ENCODE data around the gene HCFC1R1. TPM values are rescaled to one million over a fixed set of nuclear protein-coding genes. Genes with fewer than 3 reads are reported as not detected.

The HCFC1R1 gene
- total and polyA plus RNA-seq, 12 donors = 29.7 to 609 (median 63.5) TPM

DNA sequence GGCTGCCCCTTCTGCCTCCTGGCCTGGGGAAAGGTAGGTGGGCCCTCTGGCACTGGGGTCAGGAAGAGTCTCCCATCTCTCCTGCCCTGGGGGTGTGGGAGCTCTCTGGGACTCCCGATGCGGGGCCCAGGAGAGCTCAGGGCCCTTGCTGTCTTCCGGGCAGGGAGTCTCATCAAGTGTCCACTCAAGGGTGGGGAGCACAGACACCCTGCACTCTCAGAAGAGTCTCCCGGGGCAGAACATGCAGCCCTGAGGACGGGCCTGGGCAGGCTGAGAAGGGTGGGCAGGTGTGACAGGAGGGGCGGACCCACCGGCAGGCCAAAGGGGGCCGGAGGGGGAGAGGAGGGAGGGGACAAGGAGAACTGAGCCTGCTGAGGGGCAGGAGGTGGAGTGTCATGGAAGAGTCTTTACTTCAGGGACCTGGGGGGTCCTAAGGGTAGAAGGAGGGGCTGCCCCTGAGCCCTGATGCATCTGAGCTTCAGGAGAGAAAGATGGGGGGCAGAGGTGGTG lies 35.1 kb downstream of the HCFC1R1 start:
- Histone ChIP-seq H3K4me3 (no peak overlapping the region), H3K27me3 (no peaks in the 10 kb centered on the region), H3K27ac (no peak overlapping the region), H3K36me3 (replicated peaks in 1 of 2) (no peaks in the 10 kb centered on the region), H3K4me1 (replicated peaks in 1 of 2) (peaks cover 0 to 4% of the 10 kb centered on the region in 2 donors), H3K9me3 (replicated peaks in 1 of 3) (no peaks in the 10 kb centered on the region)
- no peak for DNase-seq
- TF ChIP-seq, protein P1, sequence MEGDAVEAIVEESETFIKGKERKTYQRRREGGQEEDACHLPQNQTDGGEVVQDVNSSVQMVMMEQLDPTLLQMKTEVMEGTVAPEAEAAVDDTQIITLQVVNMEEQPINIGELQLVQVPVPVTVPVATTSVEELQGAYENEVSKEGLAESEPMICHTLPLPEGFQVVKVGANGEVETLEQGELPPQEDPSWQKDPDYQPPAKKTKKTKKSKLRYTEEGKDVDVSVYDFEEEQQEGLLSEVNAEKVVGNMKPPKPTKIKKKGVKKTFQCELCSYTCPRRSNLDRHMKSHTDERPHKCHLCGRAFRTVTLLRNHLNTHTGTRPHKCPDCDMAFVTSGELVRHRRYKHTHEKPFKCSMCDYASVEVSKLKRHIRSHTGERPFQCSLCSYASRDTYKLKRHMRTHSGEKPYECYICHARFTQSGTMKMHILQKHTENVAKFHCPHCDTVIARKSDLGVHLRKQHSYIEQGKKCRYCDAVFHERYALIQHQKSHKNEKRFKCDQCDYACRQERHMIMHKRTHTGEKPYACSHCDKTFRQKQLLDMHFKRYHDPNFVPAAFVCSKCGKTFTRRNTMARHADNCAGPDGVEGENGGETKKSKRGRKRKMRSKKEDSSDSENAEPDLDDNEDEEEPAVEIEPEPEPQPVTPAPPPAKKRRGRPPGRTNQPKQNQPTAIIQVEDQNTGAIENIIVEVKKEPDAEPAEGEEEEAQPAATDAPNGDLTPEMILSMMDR (IDR thresholded peaks at IDR 0.05) = no peak
- no peak for TF ChIP-seq POLR2A (IDR thresholded peaks at IDR 0.05)
- intact Hi-C loops (cut with DNase I) = loop anchor here in 1 of 2 donors (10.0 kb wide), 1 partner anchor 64 kb away; no protein-coding TSS in a partner anchor
- 64 to 76% (median 68%) methylated on average over 6 to 8 of the region's 8 CpGs for WGBS, 4 donors

DNA sequence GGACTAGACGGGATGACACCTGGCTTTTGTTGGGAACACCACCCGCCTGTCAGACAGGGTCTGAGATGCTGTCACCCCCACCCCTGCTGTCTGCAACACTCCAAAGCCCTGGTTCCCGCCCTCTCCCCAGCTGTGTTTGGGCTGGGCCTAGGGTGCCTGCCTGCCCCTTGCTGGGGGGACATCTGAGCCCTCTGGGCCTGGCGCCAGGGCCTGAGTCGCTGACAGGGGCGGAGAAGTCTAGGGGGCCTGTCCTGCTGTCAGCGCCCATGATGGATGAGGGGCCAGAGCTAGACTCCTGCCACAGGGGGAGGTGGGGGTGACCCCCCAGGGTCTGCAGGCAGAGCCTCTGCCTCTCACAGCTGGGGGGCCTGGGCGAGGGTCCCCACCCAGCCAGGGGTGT lies 35.9 kb downstream of the HCFC1R1 start:
- Histone ChIP-seq H3K9me3 (replicated peaks in 1 of 3) (no peaks in the 10 kb centered on the region), H3K27me3 (no peaks in the 10 kb centered on the region), H3K27ac (no peak overlapping the region), H3K4me1 (replicated peaks in 1 of 2) (peaks cover 0 to 7% of the 10 kb centered on the region in 2 donors), H3K4me3 (no peak overlapping the region), H3K36me3 (replicated peaks in 1 of 2) (no peaks in the 10 kb centered on the region)
- intact Hi-C loops (cut with DNase I) = loop anchor here in 1 of 2 donors (10.0 kb wide), 1 partner anchor 63 kb away; no protein-coding TSS in a partner anchor
- DNase-seq = no peak
- WGBS, 4 donors = 64 to 68% methylated on average over 8 of the region's 8 CpGs; no CpG with 5 or more reads in 2 of the 4 donors
- no peak for TF ChIP-seq POLR2A (IDR thresholded peaks at IDR 0.05)
- TF ChIP-seq, protein P1 (IDR thresholded peaks at IDR 0.05) = no peak

GRCh38 chr16:2987286-2987685 lies 36.5 kb downstream of the HCFC1R1 start:
- intact Hi-C loops (cut with DNase I) = loop anchor here in 1 of 2 donors (10.0 kb wide), 1 partner anchor 62 kb away; no protein-coding TSS in a partner anchor
- no peak for DNase-seq
- peaks cover 0 to 7% of the 10 kb centered on the region in 2 donors for H3K4me1 ChIP-seq (replicated peaks in 1 of 2)
- no peak overlapping the region for H3K4me3 ChIP-seq
- H3K9me3 ChIP-seq (replicated peaks in 1 of 3) = no peaks in the 10 kb centered on the region
- no peaks in the 10 kb centered on the region for H3K36me3 ChIP-seq (replicated peaks in 1 of 2)
- WGBS, 4 donors = 80 to 94% (median 86%) methylated on average over 3 to 9 of the region's 9 CpGs
- no peak overlapping the region for H3K27ac ChIP-seq
- TF ChIP-seq POLR2A (IDR thresholded peaks at IDR 0.05) = no peak
- TF ChIP-seq, protein P1 (IDR thresholded peaks at IDR 0.05) = no peak
- no peaks in the 10 kb centered on the region for H3K27me3 ChIP-seq

DNA sequence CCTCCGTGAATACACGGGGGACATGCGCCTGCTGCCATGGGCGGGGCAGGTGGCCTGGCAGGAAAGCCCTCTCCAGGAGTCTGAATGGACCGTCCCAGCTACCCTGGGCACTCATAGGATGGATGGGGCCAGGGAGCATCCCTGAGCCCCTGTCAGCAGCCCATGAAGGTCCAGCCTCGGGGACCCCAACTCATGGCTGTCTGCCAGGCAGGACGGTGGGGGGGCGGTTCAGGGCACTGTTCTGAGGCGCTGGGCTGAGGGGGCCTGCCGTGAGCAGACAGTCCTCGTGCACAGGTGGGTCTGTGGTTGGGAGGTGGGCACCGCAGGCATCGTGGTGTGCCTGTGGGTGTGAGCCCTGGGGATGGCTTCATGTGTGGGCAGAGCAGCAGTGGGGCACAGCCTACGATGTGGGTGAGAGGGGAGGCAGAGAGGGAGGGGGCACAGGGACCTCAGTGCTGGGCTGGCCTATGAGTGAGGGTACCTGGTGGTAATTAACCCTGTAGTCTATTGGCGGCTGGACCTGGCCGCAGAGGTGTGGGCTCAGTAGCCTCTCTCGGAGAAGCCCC lies 37.0 kb downstream of the HCFC1R1 start:
- Histone ChIP-seq H3K36me3 (replicated peaks in 1 of 2) (no peaks in the 10 kb centered on the region), H3K9me3 (replicated peaks in 1 of 3) (no peaks in the 10 kb centered on the region), H3K4me3 (no peak overlapping the region), H3K27ac (no peak overlapping the region), H3K4me1 (replicated peaks in 1 of 2) (peaks cover 0 to 7% of the 10 kb centered on the region in 2 donors), H3K27me3 (no peaks in the 10 kb centered on the region)
- 70 to 100% (median 79%) methylated on average over 2 to 17 of the region's 17 CpGs for WGBS, 4 donors
- TF ChIP-seq, protein P1 (IDR thresholded peaks at IDR 0.05) = no peak
- no peak for TF ChIP-seq POLR2A (IDR thresholded peaks at IDR 0.05)
- no peak for DNase-seq
- intact Hi-C loops (cut with DNase I) = loop anchor here in 1 of 2 donors (10.0 kb wide), 1 partner anchor 62 kb away; no protein-coding TSS in a partner anchor

All from adrenal gland (tissue), 12 donors.